Measurements from ENCODE around the gene HAUS7.
A peak's percentile ranks its signal among the peaks of the same experiment; 100 is the strongest.

Gene HAUS7

DNA sequence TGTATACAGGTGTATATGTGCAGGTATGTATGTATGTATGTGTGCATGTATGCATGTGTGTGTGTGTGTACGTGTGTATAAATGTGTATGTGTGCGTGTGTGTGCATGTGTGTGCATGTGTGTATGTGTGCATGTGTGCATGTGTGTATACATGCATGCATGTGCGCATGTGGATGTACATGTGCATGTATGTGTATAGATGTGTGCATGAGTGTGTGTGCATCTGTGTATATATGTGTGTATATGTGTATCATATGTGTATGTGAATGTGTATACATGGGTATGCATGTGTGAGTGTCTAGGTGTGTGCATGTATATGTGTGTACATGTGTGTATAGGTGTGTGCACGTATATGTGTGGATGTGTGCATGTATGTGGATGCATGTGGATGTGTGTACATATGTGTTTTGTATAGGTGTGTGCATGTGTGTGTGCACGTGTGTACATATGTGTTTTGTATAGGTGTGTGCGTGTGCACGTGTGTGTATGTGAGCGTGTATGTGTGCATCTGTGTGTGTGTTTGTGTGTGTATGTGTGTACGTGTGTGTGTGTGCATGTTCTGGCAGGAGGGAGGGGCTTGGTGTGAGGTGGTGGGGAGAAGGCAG lies 30.4 kb upstream of the HAUS7 start:
- H3K4me3 ChIP-seq (ENCODE audit: low read depth, low read length): no peak overlapping the region
- no peak for DNase-seq (ENCODE audit: low read depth, low spot score)
- in situ Hi-C loops (cut with HindIII; ENCODE audit: low sequenced_read_pairs): no loop called here
- TF ChIP-seq, protein P1, sequence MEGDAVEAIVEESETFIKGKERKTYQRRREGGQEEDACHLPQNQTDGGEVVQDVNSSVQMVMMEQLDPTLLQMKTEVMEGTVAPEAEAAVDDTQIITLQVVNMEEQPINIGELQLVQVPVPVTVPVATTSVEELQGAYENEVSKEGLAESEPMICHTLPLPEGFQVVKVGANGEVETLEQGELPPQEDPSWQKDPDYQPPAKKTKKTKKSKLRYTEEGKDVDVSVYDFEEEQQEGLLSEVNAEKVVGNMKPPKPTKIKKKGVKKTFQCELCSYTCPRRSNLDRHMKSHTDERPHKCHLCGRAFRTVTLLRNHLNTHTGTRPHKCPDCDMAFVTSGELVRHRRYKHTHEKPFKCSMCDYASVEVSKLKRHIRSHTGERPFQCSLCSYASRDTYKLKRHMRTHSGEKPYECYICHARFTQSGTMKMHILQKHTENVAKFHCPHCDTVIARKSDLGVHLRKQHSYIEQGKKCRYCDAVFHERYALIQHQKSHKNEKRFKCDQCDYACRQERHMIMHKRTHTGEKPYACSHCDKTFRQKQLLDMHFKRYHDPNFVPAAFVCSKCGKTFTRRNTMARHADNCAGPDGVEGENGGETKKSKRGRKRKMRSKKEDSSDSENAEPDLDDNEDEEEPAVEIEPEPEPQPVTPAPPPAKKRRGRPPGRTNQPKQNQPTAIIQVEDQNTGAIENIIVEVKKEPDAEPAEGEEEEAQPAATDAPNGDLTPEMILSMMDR (IDR thresholded peaks at IDR 0.05; ENCODE audit: low read depth, low read length): no peak

DNA sequence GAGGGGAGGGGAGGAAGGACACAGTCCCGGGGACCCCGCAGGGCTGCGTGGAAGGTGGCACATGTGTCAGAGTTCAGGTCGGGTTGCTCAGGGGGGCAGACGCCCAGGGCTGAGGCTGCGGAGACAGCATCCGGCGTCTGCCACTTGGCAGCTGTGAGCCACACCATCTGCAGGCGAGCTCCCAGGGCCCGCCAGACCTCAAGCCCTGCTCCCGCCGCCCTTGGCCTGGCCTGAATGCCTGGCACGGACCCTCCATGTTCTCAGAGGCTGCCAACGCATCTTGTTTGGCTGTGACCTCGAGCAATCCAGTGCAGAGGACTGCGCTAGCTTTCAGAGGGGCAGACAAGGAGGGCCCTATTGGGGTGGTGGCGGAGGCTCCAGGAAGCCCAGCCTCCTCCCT lies 29.5 kb upstream of the HAUS7 start:
- no peak for DNase-seq (ENCODE audit: low read depth, low spot score)
- H3K4me3 ChIP-seq (ENCODE audit: low read depth, low read length): peak overlapping the region; percentile 10
- TF ChIP-seq, protein P1 (IDR thresholded peaks at IDR 0.05; ENCODE audit: low read depth, low read length): no peak
- in situ Hi-C loops (cut with HindIII; ENCODE audit: low sequenced_read_pairs): no loop called here

DNA sequence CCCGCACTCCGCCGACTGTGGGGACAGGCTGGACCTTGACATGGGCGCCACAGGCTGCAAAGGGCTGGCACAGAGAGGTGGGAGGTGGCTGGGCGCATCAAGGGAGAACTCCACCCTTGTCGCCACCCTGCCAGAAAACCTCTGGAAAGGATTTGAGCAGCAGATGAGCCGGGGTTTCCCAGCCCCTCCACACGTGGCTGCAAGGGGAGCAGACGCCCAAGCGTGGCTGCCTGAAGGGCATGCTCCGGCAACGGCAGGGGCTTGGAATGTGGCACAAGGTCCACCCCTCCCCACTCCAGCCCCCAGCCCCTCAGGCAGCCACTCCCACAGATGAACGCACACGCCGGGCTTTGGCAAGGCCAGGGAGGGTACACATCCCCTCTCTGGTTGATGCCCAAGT lies 29.0 kb upstream of the HAUS7 start:
- no peak for DNase-seq (ENCODE audit: low read depth, low spot score)
- TF ChIP-seq, protein P1 (IDR thresholded peaks at IDR 0.05; ENCODE audit: low read depth, low read length): no peak
- H3K4me3 ChIP-seq (ENCODE audit: low read depth, low read length): peak overlapping the region; percentile 10
- in situ Hi-C loops (cut with HindIII; ENCODE audit: low sequenced_read_pairs): no loop called here

GRCh38 chrX:153498453-153498852 lies 28.1 kb upstream of the HAUS7 start:
- in situ Hi-C loops (cut with HindIII; ENCODE audit: low sequenced_read_pairs): no loop called here
- DNase-seq (ENCODE audit: low read depth, low spot score): no peak
- no peak overlapping the region for H3K4me3 ChIP-seq (ENCODE audit: low read depth, low read length)
- TF ChIP-seq, protein P1 (IDR thresholded peaks at IDR 0.05; ENCODE audit: low read depth, low read length): no peak

DNA sequence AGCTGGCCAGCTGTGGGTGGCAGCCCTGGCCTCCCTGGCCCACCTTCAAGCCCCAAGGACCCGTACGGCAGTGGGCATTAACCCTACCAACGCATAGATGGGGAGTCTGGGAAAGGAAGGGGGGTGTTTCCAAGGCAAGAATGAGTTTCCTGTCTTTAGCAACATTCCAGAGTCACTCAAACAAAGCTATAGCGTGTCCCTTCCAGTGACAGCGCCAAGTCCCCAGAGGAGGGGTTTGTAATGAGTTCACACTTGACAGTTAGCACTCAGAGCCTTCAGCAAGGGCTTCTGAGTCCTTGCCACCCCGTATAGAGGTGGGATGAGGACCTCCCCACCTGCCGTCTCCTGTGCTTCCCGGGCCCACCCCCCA lies 26.2 kb upstream of the HAUS7 start:
- DNase-seq (ENCODE audit: low read depth, low spot score): no peak
- H3K4me3 ChIP-seq (ENCODE audit: low read depth, low read length): peak overlapping the region; percentile 61
- TF ChIP-seq, protein P1 (IDR thresholded peaks at IDR 0.05; ENCODE audit: low read depth, low read length): no peak

DNA sequence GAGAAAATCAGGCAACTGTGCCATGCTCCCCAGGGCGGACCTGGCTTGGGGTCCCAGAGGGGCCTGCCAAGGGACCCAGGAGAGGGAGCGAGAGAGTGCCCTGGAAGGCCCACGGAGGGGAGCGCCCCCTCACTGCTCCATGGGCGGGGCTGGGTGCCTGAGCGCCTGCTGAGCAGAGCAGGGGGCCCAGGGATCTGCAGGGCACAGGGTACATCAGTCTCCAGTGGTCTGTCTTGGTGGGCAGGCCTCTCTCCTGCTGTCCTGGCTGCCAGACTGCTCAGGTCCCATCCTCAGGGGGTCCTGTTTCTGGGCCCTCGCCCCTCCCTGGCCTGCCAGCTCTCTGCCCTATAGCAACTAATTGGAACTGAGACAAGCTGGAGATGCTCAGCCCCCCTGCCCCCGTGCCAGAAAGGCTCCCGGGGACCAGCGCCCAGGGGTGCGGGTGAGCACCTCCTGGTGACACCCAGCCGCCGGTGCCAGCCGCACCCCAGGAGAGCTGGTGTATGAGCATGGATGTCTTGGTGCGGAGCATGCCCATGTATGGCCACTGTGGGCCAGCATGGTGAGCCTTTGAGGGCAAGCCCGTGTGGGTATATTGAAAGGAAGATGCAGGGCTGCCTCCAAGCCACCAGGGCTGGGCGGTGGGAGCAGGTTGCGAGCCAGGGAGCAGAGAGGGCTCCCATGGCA lies 25.7 kb upstream of the HAUS7 start:
- peak overlapping the region; percentile 61 for H3K4me3 ChIP-seq (ENCODE audit: low read depth, low read length)
- DNase-seq (ENCODE audit: low read depth, low spot score): no peak
- TF ChIP-seq, protein P1 (IDR thresholded peaks at IDR 0.05; ENCODE audit: low read depth, low read length): no peak
- in situ Hi-C loops (cut with HindIII; ENCODE audit: low sequenced_read_pairs): no loop called here

More for the DNA sequence above, 26.2 kb upstream of the HAUS7 start:
- in situ Hi-C loops (cut with HindIII; ENCODE audit: low sequenced_read_pairs): no loop called here
